Coronary artery (tissue), 2 donors: ENCODE results near the gene AP5B1.

Experiments
- DNase-seq: peaks from one replicate; pipeline ENCODE4 v3.0.0-alpha.2; 2017; ENCODE audit warnings: low spot score
- H3K27ac ChIP-seq, 2 donors: fragments of 200-600 bp; sonication (generic); one replicate each; pipeline ENCODE4 v1.5.1; 2016 to 2019
- H3K4me3 ChIP-seq: fragments of 200-600 bp; sonication (generic); 2 replicates; pipeline ENCODE4 v1.5.1; 2016; ENCODE audit warnings: mild to moderate bottlenecking, moderate library complexity
- CTCF ChIP-seq: fragments of 200-600 bp; sonication (generic); IDR thresholded peaks from one replicate; pipeline ENCODE4 v1.5.1; 2019; ENCODE audit warnings: antibody characterized with exemption

Gene AP5B1

GRCh38 chr11:65788821-65789220 is 8.0 kb upstream of the AP5B1 start:
- no peak overlapping the region for H3K4me3 ChIP-seq
- TF ChIP-seq CTCF, result no peak
- DNase-seq, result no peak
- no peak overlapping the region for H3K27ac ChIP-seq

GRCh38 chr11:65787649-65788622 is 7.2 kb upstream of the AP5B1 start:
- no peak for DNase-seq
- peak overlapping the region; percentile 62 for H3K4me3 ChIP-seq
- no peak for TF ChIP-seq CTCF
- H3K27ac ChIP-seq, result no peak overlapping the region

- no peak within 1 kb of the TSS for H3K27ac ChIP-seq
These were observed 6.2 kb upstream of the AP5B1 start, which contains the start of gene OVOL1 for GRCh38 chr11:65786786-65787636. Gene OVOL1 (plus strand): TSS chr11:65787063. CDS start chr11:65787374, 311 bp downstream.

GRCh38 chr11:65786008-65786785 is 5.4 kb upstream of the AP5B1 start:
- no peak for TF ChIP-seq CTCF

More at GRCh38 chr11:65786786-65787636, 6.2 kb upstream of the AP5B1 start, which contains the start of gene OVOL1:
- TF ChIP-seq CTCF, result no peak
- no peak for DNase-seq
- H3K4me3 ChIP-seq, result peak within 1 kb of the TSS; percentile 62

DNA sequence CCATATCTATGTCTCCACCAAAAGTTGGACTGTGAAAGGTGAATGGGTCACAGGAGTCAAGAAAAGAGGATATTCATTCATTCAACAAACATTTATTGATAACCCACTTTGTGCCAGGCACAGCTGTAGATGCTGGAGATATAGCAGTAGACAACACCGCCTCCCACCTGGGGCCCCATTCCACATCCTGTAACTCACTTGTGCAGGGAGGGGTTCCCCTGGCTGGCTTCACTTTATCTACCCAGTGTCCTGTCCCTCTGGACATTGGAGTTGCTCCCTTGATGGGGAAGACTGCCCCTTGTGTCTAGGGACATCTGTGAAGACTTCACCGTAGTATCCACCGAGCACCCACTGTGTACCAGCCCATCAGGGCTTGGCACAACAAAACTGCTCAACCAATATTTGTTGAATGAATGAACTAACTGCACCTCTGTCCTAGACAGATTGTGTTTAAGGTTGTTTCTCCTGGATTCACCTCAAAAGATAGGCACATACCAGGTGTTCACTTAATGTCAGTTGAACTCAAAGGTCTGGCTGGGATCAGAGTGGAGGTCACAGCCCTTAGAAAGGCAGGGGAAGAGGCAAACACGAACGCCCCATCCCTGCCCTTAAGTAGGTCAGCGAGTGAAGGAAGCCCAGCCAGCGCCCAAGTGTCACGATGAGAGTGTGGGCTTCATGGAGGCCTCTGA is 4.7 kb upstream of the AP5B1 start:
- Histone ChIP-seq H3K27ac (no peak overlapping the region), H3K4me3 (no peak overlapping the region)
- no peak for DNase-seq
- no peak for TF ChIP-seq CTCF

More at GRCh38 chr11:65786008-65786785, 5.4 kb upstream of the AP5B1 start:
- DNase-seq, result no peak
- H3K27ac ChIP-seq, result no peak overlapping the region
- H3K4me3 ChIP-seq, result peak overlapping the region; percentile 62

GRCh38 chr11:65782816-65783228 is 2.0 kb upstream of the AP5B1 start:
- TF ChIP-seq CTCF, result no peak
- Histone ChIP-seq H3K27ac (no peak overlapping the region), H3K4me3 (no peak overlapping the region)
- DNase-seq, result peak; percentile 71
